GM21737 (cell line): Measurements from ENCODE around the gene FOXL1.

Source experiments
- ATAC-seq: cut with Tn5 transposase; IDR thresholded peaks from one replicate; pipeline ENCODE4 v1.9.1; 2021; ENCODE audit warnings: mild to moderate bottlenecking, moderate library complexity; ENCODE audit not compliant: unreplicated experiment

FOXL1 gene

GRCh38 chr16:86625821-86626220, 47.5 kb downstream of the FOXL1 start:
- no peak for ATAC-seq

- ATAC-seq = no peak
Observed at GRCh38 chr16:86626284-86626683, 47.9 kb downstream of the FOXL1 start.

DNA sequence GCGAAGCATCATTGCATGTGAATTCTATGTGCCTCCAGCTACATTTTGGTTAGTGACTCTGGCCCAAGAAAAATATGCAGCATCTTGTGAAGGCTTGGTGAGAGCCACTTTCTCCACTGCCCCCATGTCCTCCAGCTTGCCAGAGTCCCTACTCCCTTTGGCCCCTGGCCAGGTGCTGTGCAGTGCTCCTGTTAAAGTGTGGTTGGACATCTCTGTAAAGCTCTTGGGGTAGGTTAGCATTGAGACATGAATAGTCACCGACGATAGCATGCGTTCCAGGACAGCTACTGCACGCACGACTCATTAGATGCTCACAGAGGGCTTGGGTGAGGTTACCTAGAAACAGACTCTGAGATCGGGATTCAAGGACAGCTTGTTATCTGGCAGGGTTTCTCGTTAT, 48.6 kb downstream of the FOXL1 start:
- ATAC-seq = no peak

- no peak for ATAC-seq
Observed at GRCh38 chr16:86628614-86629013, 50.3 kb downstream of the FOXL1 start.

GRCh38 chr16:86630471-86630870, 52.1 kb downstream of the FOXL1 start:
- no peak for ATAC-seq

DNA sequence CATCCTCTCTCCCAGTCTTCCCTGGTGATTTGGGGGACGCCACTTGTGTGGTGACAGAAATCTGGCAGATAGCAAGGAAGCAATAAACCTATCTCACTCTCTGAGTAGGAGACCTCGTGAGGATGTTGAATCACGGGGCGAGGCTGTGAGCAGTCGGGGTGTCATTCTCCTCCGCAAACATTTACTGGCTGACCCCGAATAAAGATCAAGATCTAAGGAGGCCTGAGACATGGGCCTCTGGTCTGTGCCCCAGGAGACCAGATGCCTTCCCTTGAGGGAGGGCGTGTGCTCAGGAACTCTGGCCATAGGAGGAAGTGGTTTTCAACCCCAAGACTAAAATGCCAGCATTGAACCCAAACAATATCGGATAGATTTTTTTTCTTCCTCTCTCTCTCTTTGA, 53.1 kb downstream of the FOXL1 start:
- no peak for ATAC-seq
